Measurements from ENCODE around the gene DGLUCY.

DNA sequence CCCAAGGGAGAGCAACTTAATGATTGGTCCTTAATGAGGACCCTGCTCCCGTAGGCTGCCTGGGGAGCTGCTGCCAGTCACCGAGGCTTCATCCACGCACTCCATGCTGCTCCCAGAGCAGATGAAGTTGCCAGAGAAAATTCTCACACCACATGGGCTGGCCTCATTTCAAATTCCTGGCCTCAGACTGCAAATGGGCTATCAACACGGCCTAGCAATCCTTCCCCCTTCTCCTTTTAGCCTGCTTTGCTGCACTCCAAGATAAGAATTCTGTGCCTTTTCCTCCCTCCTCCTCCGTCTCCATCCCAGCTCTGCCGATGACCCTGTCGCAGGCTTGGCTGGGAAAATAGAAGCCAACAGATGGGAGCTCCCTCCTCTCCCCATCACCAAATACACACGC, 10.8 kb upstream of the DGLUCY start:
- TF ChIP-seq, protein P1, sequence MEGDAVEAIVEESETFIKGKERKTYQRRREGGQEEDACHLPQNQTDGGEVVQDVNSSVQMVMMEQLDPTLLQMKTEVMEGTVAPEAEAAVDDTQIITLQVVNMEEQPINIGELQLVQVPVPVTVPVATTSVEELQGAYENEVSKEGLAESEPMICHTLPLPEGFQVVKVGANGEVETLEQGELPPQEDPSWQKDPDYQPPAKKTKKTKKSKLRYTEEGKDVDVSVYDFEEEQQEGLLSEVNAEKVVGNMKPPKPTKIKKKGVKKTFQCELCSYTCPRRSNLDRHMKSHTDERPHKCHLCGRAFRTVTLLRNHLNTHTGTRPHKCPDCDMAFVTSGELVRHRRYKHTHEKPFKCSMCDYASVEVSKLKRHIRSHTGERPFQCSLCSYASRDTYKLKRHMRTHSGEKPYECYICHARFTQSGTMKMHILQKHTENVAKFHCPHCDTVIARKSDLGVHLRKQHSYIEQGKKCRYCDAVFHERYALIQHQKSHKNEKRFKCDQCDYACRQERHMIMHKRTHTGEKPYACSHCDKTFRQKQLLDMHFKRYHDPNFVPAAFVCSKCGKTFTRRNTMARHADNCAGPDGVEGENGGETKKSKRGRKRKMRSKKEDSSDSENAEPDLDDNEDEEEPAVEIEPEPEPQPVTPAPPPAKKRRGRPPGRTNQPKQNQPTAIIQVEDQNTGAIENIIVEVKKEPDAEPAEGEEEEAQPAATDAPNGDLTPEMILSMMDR (IDR thresholded peaks at IDR 0.05), result no peak
- no peak for TF ChIP-seq POLR2A (IDR thresholded peaks at IDR 0.05)

Data from Peyer's patch (tissue), 4 donors.